A549 (cell line): ENCODE results near the gene GBF1. TPM values are rescaled to one million over a fixed set of nuclear protein-coding genes. Genes with fewer than 3 reads are reported as not detected.

Experiments used
- ATAC-seq, 2 experiments: fragments of 200-7000 bp in 1 of 2; fragments of >200 bp in 1 of 2; cut with Nextera tagmentation in 1 of 2; cut with Tn5 transposase in 1 of 2; 3 replicates each; pipeline versions ENCODE4 v1.8.0 to v1.9.1; 2018 to 2020; ENCODE audit warnings: mild to moderate bottlenecking in 1 of 2, moderate library complexity in 1 of 2
- CTCF ChIA-PET: fragments of 300-600 bp; sonication (Branson Sonifier 250); formaldehyde crosslinking; extraction: SDS; loops from one replicate; lab custom pipeline; 2021; ENCODE audit warnings: antibody characterized with exemption, inconsistent platforms; lab: Yijun Ruan, JAX
- POLR2A ChIA-PET: fragments of 350-600 bp; formaldehyde crosslinking; extraction: SDS; loops from one replicate; lab custom pipeline; 2021; ENCODE audit warnings: antibody characterized with exemption, inconsistent platforms; lab: Yijun Ruan, JAX
- DNase-seq, 2 experiments: peaks; one replicate each; pipeline versions ENCODE4 v3.0.0 to v3.0.0-alpha.2; 2011 to 2016; ENCODE audit warnings: low read depth in 1 of 2, low spot score in 1 of 2
- FAIRE-seq: peaks from 2 replicates; lab custom pipeline; 2011; peaks lifted over from hg19 to GRCh38; lab: Jason Lieb, UNC
- H3K27ac ChIP-seq, 2 experiments: fragments of >200 bp; sonication (Bioruptor Twin); formaldehyde crosslinking; 3 replicates each; pipeline ENCODE4 v1.5.1; 2016 to 2017
- H3K4me1 ChIP-seq: fragments of >200 bp; sonication (Bioruptor Twin); formaldehyde crosslinking; 3 replicates; pipeline ENCODE4 v1.6.1; 2016
- H3K4me2 ChIP-seq: fragments of >200 bp; sonication (Bioruptor Twin); formaldehyde crosslinking; 3 replicates; pipeline ENCODE4 v1.6.1; 2016
- H3K4me3 ChIP-seq: fragments of >200 bp; sonication (Bioruptor Twin); formaldehyde crosslinking; 3 replicates; pipeline ENCODE4 v1.5.1; 2016
- H3K9me3 ChIP-seq: fragments of >200 bp; sonication (Bioruptor Twin); formaldehyde crosslinking; 3 replicates; pipeline ENCODE4 v1.6.1; 2016
- BHLHE40 ChIP-seq: IDR thresholded peaks from 2 replicates; pipeline ENCODE4 v1.6.1; 2012; ENCODE audit warnings: low read depth, low read length, inconsistent platforms
- CHD2 ChIP-seq: fragments of 150-350 bp; IDR thresholded peaks from 2 replicates; pipeline ENCODE4 v1.6.1; 2014; ENCODE audit warnings: low read length; ENCODE audit not compliant: partially characterized antibody
- FOSL2 ChIP-seq, 2 experiments: fragments of 450-650 bp in 1 of 2; fragments of >200 bp in 1 of 2; sonication (Bioruptor Twin) in 1 of 2; formaldehyde crosslinking; IDR thresholded peaks; 2 replicates each; pipeline versions ENCODE4 v1.5.0 to v1.6.1; 2016 to 2020; ENCODE audit warnings: mild to moderate bottlenecking in 1 of 2, moderate library complexity in 1 of 2
- FOXS1 ChIP-seq: fragments of 250-450 bp; sonication (Bioruptor Pico); IDR thresholded peaks from 2 replicates; pipeline ENCODE4 v1.5.0; 2020; ENCODE audit warnings: mild to moderate bottlenecking, moderate library complexity
- HEYL ChIP-seq: fragments of 250-450 bp; sonication (Bioruptor Pico); IDR thresholded peaks from 2 replicates; pipeline ENCODE4 v1.8.0; 2021; ENCODE audit warnings: mild to moderate bottlenecking, moderate library complexity
- HOXB5 ChIP-seq: fragments of 250-450 bp; sonication (Bioruptor Pico); IDR thresholded peaks from 2 replicates; pipeline ENCODE4 v1.5.0; 2020; ENCODE audit warnings: mild to moderate bottlenecking, moderate library complexity
- POLR2AphosphoS2 ChIP-seq: conservative IDR thresholded peaks from 2 replicates; pipeline ENCODE4 v1.6.1; 2012; ENCODE audit warnings: low read length, improper control_type of control experiment, inconsistent platforms
- RAD21 ChIP-seq, 2 experiments: fragments of >200 bp in 1 of 2; sonication (Bioruptor Twin) in 1 of 2; formaldehyde crosslinking in 1 of 2; IDR thresholded peaks in 1 of 2; conservative IDR thresholded peaks in 1 of 2; 2 replicates in 1 of 2; 3 replicates in 1 of 2; pipeline ENCODE4 v1.6.1; 2012 to 2018; ENCODE audit warnings: inconsistent platforms in 1 of 2
- RARB ChIP-seq: fragments of 250-450 bp; sonication (Bioruptor Pico); IDR thresholded peaks from 2 replicates; pipeline ENCODE4 v1.8.0; 2021; ENCODE audit warnings: mild to moderate bottlenecking, moderate library complexity
- RCOR1 ChIP-seq: fragments of 150-350 bp; IDR thresholded peaks from 2 replicates; pipeline ENCODE4 v1.6.1; 2014; ENCODE audit warnings: antibody characterized with exemption, low read length, low read depth
- ZC3H11A ChIP-seq: fragments of 450-650 bp; IDR thresholded peaks from 2 replicates; pipeline ENCODE4 v1.6.1; 2014; ENCODE audit warnings: antibody characterized with exemption, mild to moderate bottlenecking
- ZFP36 ChIP-seq: fragments of 450-650 bp; IDR thresholded peaks from 2 replicates; pipeline ENCODE4 v1.6.1; 2014; ENCODE audit warnings: borderline replicate concordance; ENCODE audit not compliant: partially characterized antibody
- WGBS: methylation state at CpG from one replicate; pipeline ENCODE4 v1.1.6; 2017; ENCODE audit errors: missing lambda C conversion rate; 5-methylcytosine and 5-hydroxymethylcytosine counted together
- polyA plus RNA-seq, 4 experiments: library from polyadenylated mRNA; depleted of rRNA in 3 of 4; stranded (reverse); fragments of >200 nt; fragmentation: RNase III in 1 of 4; extraction: RNeasy Plus Mini Kit Qiagen cat#74134 plus additional on column Dnase treatment in 1 of 4; gene quantifications; 2 replicates in 3 of 4; 3 replicates in 1 of 4; pipeline ENCODE4 v1.2.3, GENCODE V29; 2011 to 2017
- TF ChIP-seq, protein P1 (sequence below): fragments of 200-600 bp; sonication (generic); IDR thresholded peaks from 2 replicates; pipeline ENCODE4 v1.6.1; 2016; ENCODE audit warnings: antibody characterized with exemption, mild to moderate bottlenecking, moderate library complexity
- TF ChIP-seq, protein P2 (sequence below): fragments of 250-450 bp; sonication (Bioruptor Pico); IDR thresholded peaks from 2 replicates; pipeline ENCODE4 v1.5.0; 2021; ENCODE audit warnings: mild to moderate bottlenecking, moderate library complexity, borderline replicate concordance
- TF ChIP-seq, protein P3 (sequence below): IDR thresholded peaks from 2 replicates; pipeline ENCODE4 v1.6.1; 2012; ENCODE audit warnings: low read depth, borderline replicate concordance
- TF ChIP-seq, protein P4 (sequence below): fragments of >200 bp; sonication (Bioruptor Twin); formaldehyde crosslinking; IDR thresholded peaks from 3 replicates; pipeline ENCODE4 v1.5.1; 2016
- TF ChIP-seq, protein P5 (sequence below): fragments of 150-350 bp; IDR thresholded peaks from 2 replicates; pipeline ENCODE4 v1.6.1; 2014; ENCODE audit warnings: low read depth, mild to moderate bottlenecking, low read length
- TF ChIP-seq, protein P6 (sequence below): fragments of >200 bp; sonication (Bioruptor Twin); formaldehyde crosslinking; IDR thresholded peaks from 2 replicates; pipeline ENCODE4 v1.6.1; 2016
- TF ChIP-seq, protein P7 (sequence below): IDR thresholded peaks from 2 replicates; pipeline ENCODE4 v1.6.1; 2012

GBF1 gene
- polyA plus RNA-seq, 2 of the 4 experiments (the other 2 are of a cell fraction), result 20.4 to 21.3 TPM

DNA sequence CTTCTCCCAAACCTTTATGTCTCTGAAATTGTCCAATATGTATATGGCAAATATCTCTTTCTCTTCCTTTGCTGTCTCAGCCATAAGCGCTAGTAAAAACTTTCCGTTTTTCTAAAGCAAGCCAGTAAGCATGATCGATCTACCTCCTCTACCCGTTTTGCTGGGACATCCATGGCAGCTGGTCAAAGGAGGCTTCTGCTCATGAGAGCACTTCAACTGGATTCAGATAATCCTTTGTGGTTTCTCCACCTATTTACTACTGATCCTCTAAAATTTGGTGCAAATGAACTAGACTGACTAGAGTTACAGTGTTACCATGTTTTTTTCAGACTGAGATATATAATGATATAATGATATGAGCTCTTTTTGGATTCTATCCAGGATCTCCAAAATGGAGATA, 42.7 kb downstream of the GBF1 start (continued):
- TF ChIP-seq, protein P1, sequence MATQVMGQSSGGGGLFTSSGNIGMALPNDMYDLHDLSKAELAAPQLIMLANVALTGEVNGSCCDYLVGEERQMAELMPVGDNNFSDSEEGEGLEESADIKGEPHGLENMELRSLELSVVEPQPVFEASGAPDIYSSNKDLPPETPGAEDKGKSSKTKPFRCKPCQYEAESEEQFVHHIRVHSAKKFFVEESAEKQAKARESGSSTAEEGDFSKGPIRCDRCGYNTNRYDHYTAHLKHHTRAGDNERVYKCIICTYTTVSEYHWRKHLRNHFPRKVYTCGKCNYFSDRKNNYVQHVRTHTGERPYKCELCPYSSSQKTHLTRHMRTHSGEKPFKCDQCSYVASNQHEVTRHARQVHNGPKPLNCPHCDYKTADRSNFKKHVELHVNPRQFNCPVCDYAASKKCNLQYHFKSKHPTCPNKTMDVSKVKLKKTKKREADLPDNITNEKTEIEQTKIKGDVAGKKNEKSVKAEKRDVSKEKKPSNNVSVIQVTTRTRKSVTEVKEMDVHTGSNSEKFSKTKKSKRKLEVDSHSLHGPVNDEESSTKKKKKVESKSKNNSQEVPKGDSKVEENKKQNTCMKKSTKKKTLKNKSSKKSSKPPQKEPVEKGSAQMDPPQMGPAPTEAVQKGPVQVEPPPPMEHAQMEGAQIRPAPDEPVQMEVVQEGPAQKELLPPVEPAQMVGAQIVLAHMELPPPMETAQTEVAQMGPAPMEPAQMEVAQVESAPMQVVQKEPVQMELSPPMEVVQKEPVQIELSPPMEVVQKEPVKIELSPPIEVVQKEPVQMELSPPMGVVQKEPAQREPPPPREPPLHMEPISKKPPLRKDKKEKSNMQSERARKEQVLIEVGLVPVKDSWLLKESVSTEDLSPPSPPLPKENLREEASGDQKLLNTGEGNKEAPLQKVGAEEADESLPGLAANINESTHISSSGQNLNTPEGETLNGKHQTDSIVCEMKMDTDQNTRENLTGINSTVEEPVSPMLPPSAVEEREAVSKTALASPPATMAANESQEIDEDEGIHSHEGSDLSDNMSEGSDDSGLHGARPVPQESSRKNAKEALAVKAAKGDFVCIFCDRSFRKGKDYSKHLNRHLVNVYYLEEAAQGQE, result no peak

DNA sequence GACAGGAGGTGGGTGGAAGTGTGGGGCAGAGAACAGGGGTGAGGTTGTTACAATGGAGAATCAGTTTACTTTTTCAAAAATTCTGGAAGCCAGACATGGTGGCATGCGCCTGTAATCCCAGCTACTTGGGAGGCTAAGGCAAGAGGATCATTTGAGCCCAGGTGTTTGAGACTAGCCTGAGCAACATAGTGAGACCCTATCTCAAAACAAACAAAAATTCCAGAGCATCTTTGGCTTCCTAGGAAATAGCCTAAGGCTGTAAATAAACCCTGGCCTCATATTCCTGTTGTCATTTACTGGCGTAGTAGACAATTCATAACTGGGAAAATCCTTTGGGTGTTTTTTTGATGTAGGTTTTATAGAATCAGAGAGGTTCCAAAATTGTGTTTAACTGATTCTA, 44.0 kb downstream of the GBF1 start:
- 89% methylated on average over 2 of the region's 2 CpGs for WGBS
- CTCF ChIA-PET, result interaction anchor here (0.6 to 1.0 kb wide), 3 partner anchors 9 to 24 kb away, joined by 3 read pairs; no protein-coding TSS in a partner anchor
- H3K27ac ChIP-seq, result no peak overlapping the region
- ATAC-seq, result no peak
- H3K4me1 ChIP-seq, result no peaks in the 10 kb centered on the region
- no peaks in the 10 kb centered on the region for H3K9me3 ChIP-seq
- no peak for DNase-seq
- TF ChIP-seq, protein P2, sequence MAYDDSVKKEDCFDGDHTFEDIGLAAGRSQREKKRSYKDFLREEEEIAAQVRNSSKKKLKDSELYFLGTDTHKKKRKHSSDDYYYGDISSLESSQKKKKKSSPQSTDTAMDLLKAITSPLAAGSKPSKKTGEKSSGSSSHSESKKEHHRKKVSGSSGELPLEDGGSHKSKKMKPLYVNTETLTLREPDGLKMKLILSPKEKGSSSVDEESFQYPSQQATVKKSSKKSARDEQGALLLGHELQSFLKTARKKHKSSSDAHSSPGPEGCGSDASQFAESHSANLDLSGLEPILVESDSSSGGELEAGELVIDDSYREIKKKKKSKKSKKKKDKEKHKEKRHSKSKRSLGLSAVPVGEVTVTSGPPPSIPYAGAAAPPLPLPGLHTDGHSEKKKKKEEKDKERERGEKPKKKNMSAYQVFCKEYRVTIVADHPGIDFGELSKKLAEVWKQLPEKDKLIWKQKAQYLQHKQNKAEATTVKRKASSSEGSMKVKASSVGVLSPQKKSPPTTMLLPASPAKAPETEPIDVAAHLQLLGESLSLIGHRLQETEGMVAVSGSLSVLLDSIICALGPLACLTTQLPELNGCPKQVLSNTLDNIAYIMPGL (CRISPR knock-in tag), result no peak
- TF ChIP-seq, protein P3, sequence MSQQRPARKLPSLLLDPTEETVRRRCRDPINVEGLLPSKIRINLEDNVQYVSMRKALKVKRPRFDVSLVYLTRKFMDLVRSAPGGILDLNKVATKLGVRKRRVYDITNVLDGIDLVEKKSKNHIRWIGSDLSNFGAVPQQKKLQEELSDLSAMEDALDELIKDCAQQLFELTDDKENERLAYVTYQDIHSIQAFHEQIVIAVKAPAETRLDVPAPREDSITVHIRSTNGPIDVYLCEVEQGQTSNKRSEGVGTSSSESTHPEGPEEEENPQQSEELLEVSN, result no peak
- TF ChIP-seq, protein P4, sequence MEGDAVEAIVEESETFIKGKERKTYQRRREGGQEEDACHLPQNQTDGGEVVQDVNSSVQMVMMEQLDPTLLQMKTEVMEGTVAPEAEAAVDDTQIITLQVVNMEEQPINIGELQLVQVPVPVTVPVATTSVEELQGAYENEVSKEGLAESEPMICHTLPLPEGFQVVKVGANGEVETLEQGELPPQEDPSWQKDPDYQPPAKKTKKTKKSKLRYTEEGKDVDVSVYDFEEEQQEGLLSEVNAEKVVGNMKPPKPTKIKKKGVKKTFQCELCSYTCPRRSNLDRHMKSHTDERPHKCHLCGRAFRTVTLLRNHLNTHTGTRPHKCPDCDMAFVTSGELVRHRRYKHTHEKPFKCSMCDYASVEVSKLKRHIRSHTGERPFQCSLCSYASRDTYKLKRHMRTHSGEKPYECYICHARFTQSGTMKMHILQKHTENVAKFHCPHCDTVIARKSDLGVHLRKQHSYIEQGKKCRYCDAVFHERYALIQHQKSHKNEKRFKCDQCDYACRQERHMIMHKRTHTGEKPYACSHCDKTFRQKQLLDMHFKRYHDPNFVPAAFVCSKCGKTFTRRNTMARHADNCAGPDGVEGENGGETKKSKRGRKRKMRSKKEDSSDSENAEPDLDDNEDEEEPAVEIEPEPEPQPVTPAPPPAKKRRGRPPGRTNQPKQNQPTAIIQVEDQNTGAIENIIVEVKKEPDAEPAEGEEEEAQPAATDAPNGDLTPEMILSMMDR, result no peak
- TF ChIP-seq RARB (CRISPR knock-in tag) (no peak), POLR2AphosphoS2 (no peak), CHD2 (no peak), RAD21 (conservative IDR thresholded peaks at IDR 0.05 in 1 of 2, IDR thresholded peaks at IDR 0.05 in 1 of 2) (no peak), HOXB5 (CRISPR knock-in tag) (no peak), FOXS1 (CRISPR knock-in tag) (no peak), ZC3H11A (no peak), HEYL (no peak), ZFP36 (no peak), FOSL2 (IDR thresholded peaks at IDR 0.05) (no peak), FOSL2 (CRISPR knock-in tag; IDR thresholded peaks at IDR 0.05) (no peak), BHLHE40 (no peak), RCOR1 (no peak)
- TF ChIP-seq, protein P5, sequence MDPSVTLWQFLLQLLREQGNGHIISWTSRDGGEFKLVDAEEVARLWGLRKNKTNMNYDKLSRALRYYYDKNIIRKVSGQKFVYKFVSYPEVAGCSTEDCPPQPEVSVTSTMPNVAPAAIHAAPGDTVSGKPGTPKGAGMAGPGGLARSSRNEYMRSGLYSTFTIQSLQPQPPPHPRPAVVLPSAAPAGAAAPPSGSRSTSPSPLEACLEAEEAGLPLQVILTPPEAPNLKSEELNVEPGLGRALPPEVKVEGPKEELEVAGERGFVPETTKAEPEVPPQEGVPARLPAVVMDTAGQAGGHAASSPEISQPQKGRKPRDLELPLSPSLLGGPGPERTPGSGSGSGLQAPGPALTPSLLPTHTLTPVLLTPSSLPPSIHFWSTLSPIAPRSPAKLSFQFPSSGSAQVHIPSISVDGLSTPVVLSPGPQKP, result no peak
- TF ChIP-seq, protein P6, sequence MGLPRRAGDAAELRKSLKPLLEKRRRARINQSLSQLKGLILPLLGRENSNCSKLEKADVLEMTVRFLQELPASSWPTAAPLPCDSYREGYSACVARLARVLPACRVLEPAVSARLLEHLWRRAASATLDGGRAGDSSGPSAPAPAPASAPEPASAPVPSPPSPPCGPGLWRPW, result no peak
- TF ChIP-seq, protein P7, sequence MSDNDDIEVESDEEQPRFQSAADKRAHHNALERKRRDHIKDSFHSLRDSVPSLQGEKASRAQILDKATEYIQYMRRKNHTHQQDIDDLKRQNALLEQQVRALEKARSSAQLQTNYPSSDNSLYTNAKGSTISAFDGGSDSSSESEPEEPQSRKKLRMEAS, result no peak
- TF ChIP-seq, all 56 proteins: peak for 0
- POLR2A ChIA-PET, result no interaction called here
- Histone ChIP-seq H3K4me2 (no peak overlapping the region), H3K4me3 (no peak overlapping the region)
- no peak for FAIRE-seq
